ENCODE results near the gene GABRG3. TPM values are rescaled to one million over a fixed set of nuclear protein-coding genes. Genes with fewer than 3 reads are reported as not detected.

The GABRG3 gene
- total RNA-seq, 1 experiment from 2014 or later = 0.15 TPM

GRCh38 chr15:27237319-27237939, 266.4 kb downstream of the GABRG3 start:
- Histone ChIP-seq H4K91ac (ENCODE audit: insufficient read length, low read depth, low read length) (no peak overlapping the region), H3K9me3 (ENCODE audit: control insufficient read depth, low read depth, low read length) (no peaks in the 10 kb centered on the region), H3K79me2 (ENCODE audit: insufficient read depth, low read length) (no peaks in the 10 kb centered on the region), H3T11ph (ENCODE audit: low read length) (no peak overlapping the region), H3K56ac (ENCODE audit: insufficient read length, low read depth, low read length) (no peak overlapping the region), H3K79me1 (ENCODE audit: insufficient read depth, low read depth, low read length, poor library complexity, severe bottlenecking) (no peaks in the 10 kb centered on the region), H4K5ac (ENCODE audit: insufficient read length, low read depth, low read length) (no peak overlapping the region), H4K20me1 (ENCODE audit: control insufficient read depth, insufficient read depth, insufficient read length) (no peaks in the 10 kb centered on the region), H2BK20ac (ENCODE audit: low read depth, low read length, poor library complexity, severe bottlenecking) (no peak overlapping the region), H3K23me2 (ENCODE audit: insufficient read length, low read depth, low read length, poor library complexity, severe bottlenecking) (no peaks in the 10 kb centered on the region), H4K8ac (replicated peaks; ENCODE audit: insufficient read length, low read depth, low read length) (no peak overlapping the region), H3K9ac (ENCODE audit: extremely low read depth, insufficient read length, low read length) (no peak overlapping the region), H3K4ac (ENCODE audit: low read depth, low read length) (no peak overlapping the region), H2AFZ (ENCODE audit: low read length) (no peak overlapping the region), H3K4me2 (ENCODE audit: insufficient read depth, insufficient read length, low read length) (no peak overlapping the region), H2BK120ac (ENCODE audit: low read depth, low read length, poor library complexity, severe bottlenecking) (no peak overlapping the region), H2BK5ac (ENCODE audit: insufficient read length, low read length) (no peak overlapping the region), H3K18ac (ENCODE audit: insufficient read length, low read depth, low read length) (no peak overlapping the region), H3K4me1 (ENCODE audit: insufficient read depth, low read length) (no peaks in the 10 kb centered on the region), H3K27me3 (ENCODE audit: insufficient read depth, low read length) (no peaks in the 10 kb centered on the region), H2BK12ac (ENCODE audit: insufficient read length, low read depth, low read length) (no peak overlapping the region), H3K27ac (ENCODE audit: insufficient read length, low read depth, low read length) (no peak overlapping the region), H2BK15ac (ENCODE audit: low read depth, low read length) (no peak overlapping the region), H2AK5ac (ENCODE audit: insufficient read length, low read length) (no peak overlapping the region), H3K23ac (ENCODE audit: insufficient read length, low read depth, low read length) (no peak overlapping the region), H3K14ac (ENCODE audit: insufficient read depth, low read length) (no peak overlapping the region)
- Mint-ChIP-seq H3K27me3 (ENCODE audit: low read depth) (no peaks in the 10 kb centered on the region), H3K36me3 (ENCODE audit: insufficient read depth in 1 of 3, low read depth in 3 of 3) (no peaks in the 10 kb centered on the region), H3K27ac (no peak overlapping the region), H3K4me1 (peaks cover 5 to 6% of the 10 kb centered on the region in 2 experiments; a peak in 3 of 4 replicates), H3K9me3 (no peaks in the 10 kb centered on the region), H3K4me3 (no peak overlapping the region)
- WGBS (ENCODE audit: extremely low coverage, insufficient read length, low lambda C conversion rate) = no CpG with 5 or more reads among the region's 7 CpGs
- DNase-seq = no peak
- no peak for TF ChIP-seq CTCF (conservative IDR thresholded peaks at IDR 0.05)
